Ishikawa (cell line): Measurements from ENCODE around the gene CCL17.

Experiments used
- CEBPB ChIP-seq: IDR thresholded peaks from 2 replicates; pipeline ENCODE4 v1.6.1; 2012
- CREB1 ChIP-seq: IDR thresholded peaks from 2 replicates; pipeline ENCODE4 v1.6.1; 2012; ENCODE audit warnings: low read depth
- EGR1 ChIP-seq: IDR thresholded peaks from 2 replicates; pipeline ENCODE4 v1.6.1; 2012
- EP300 ChIP-seq: IDR thresholded peaks from 2 replicates; pipeline ENCODE4 v1.6.1; 2012; ENCODE audit warnings: borderline replicate concordance
- FOXM1 ChIP-seq: IDR thresholded peaks from 2 replicates; pipeline ENCODE4 v1.6.1; 2012; ENCODE audit warnings: low read depth, borderline replicate concordance
- MAX ChIP-seq: IDR thresholded peaks from 2 replicates; pipeline ENCODE4 v1.6.1; 2012
- NFIC ChIP-seq: IDR thresholded peaks from 2 replicates; pipeline ENCODE4 v1.6.1; 2012
- RAD21 ChIP-seq: IDR thresholded peaks from 2 replicates; pipeline ENCODE4 v1.6.1; 2012; ENCODE audit warnings: low read depth
- REST ChIP-seq: IDR thresholded peaks from 2 replicates; pipeline ENCODE4 v1.6.1; 2012; ENCODE audit warnings: low read depth, mild to moderate bottlenecking
- TAF1 ChIP-seq: IDR thresholded peaks from 2 replicates; pipeline ENCODE4 v1.6.1; 2012; ENCODE audit warnings: low read depth, mild to moderate bottlenecking
- TCF12 ChIP-seq: IDR thresholded peaks from 2 replicates; pipeline ENCODE4 v1.6.1; 2012; ENCODE audit warnings: low read depth
- TEAD4 ChIP-seq: IDR thresholded peaks from 2 replicates; pipeline ENCODE4 v1.6.1; 2012
- USF1 ChIP-seq: IDR thresholded peaks from 2 replicates; pipeline ENCODE4 v1.6.1; 2012
- YY1 ChIP-seq: IDR thresholded peaks from 2 replicates; pipeline ENCODE4 v1.6.1; 2012; ENCODE audit warnings: low read depth
- ZBTB7A ChIP-seq: IDR thresholded peaks from 2 replicates; pipeline ENCODE4 v1.6.1; 2012; ENCODE audit warnings: low read depth

The CCL17 gene

GRCh38 chr16:57384248-57385070, 20.1 kb upstream of the CCL17 start:
- TF ChIP-seq TEAD4 (no peak), YY1 (no peak), EP300 (no peak), RAD21 (no peak), TAF1 (no peak), NFIC (no peak), ZBTB7A (no peak), TCF12 (no peak), USF1 (no peak), CREB1 (no peak), REST (no peak), CEBPB (no peak), EGR1 (no peak)

- TF ChIP-seq CREB1 (no peak), TAF1 (no peak), FOXM1 (no peak), EGR1 (no peak), NFIC (no peak), TCF12 (no peak), ZBTB7A (no peak), EP300 (no peak), YY1 (no peak), USF1 (no peak), MAX (no peak), TEAD4 (no peak), RAD21 (no peak), CEBPB (no peak), REST (no peak)
Measured at GRCh38 chr16:57385083-57385482, 19.5 kb upstream of the CCL17 start.

- TF ChIP-seq REST: no peak
- no peak for TF ChIP-seq USF1
- TF ChIP-seq EGR1: no peak
- no peak for TF ChIP-seq NFIC
- TF ChIP-seq CEBPB: no peak
- no peak for TF ChIP-seq CREB1
- no peak for TF ChIP-seq YY1
- TF ChIP-seq ZBTB7A: no peak
- TF ChIP-seq TAF1: no peak
- no peak for TF ChIP-seq TCF12
- TF ChIP-seq FOXM1: no peak
- no peak for TF ChIP-seq MAX
- no peak for TF ChIP-seq RAD21
- TF ChIP-seq TEAD4: no peak
- no peak for TF ChIP-seq EP300
Measured at GRCh38 chr16:57386381-57386951, 18.1 kb upstream of the CCL17 start.
